IPS-NIHi7 (cell line): ENCODE measurements around the gene SUSD3.
A peak's percentile ranks its signal among the peaks of the same experiment; 100 is the strongest.
"Not testable (repeated sequence)": the region's sequence is repeated elsewhere in the genome, so short reads cannot be mapped to it uniquely, and the experiment has no call there.

Experiments used
- DNase-seq: peaks from one replicate; pipeline ENCODE4 v3.0.0; 2012; ENCODE audit warnings: mixed read lengths; ENCODE audit errors: extremely low spot score

The SUSD3 gene

DNA sequence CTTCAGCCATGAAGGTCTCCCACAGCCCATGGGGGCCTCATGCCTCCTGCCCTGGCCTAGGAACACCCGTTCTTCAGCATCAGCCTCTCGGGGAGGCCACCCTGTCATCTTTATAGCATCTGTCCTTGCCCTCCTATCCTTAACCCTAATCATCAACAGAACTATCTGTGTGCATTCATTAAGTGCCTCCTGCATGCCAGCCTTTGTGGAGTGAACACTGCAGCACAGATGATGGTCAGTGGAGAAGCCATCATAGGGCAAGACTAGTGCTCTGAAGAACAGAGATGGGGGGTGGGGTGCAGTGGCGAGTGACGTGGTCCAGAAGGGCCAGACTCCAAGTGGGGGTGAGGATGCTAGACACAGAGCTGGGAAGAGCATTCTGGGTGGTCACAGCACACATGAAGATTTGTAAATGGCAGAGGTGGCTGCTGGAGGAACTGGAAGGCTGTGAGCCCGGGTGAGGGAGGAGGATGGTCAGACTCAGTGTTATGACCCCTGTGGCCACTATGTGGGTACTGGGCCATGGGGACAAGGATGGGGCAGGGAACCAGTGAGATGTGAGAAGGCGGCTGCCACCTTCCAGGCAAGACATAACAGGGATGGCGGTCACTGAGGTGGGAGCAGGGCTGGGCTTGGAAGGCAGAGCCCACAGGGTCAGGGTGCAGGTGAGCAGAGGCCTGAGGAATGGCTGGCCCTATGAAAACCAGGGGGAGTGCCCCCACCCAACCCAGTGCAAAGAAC, 33.9 kb downstream of the SUSD3 start:
- DNase-seq = no peak

DNA sequence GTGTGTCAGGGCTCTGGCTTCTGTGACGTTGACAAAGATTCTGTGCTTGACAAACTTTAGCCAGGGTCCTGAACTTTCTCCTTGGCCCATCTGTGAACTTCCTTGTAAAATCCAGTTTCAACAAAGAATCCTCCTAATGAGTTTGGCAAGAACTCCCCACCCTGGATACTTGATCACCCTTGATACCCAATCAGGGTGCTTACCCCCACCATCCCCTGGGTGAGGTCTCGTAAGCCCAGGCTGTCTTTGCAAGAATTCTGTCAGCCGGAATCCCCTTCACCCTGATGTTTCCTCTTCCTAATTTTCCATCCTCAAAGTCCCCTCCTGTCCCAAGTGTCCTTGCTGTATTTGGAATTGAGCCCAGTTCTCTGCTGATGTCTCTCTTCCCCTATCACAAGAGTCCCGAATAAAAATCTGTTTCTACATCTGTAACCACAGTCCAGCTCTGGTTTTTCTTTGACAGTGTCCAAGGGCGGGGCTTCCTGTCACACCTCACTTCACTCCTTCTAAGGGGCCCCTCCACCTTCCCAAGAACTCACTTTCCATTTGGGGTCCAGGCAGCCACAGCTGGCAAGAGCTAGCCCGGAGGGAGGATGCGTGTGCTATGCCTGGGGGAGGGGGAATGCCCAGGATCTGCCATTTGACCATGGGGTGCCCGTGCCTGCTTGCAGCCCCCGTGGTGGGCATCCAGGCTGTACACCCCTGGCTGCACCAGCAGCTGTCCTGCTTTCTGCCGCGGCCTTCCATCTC, 34.8 kb downstream of the SUSD3 start:
- DNase-seq = no peak

DNA sequence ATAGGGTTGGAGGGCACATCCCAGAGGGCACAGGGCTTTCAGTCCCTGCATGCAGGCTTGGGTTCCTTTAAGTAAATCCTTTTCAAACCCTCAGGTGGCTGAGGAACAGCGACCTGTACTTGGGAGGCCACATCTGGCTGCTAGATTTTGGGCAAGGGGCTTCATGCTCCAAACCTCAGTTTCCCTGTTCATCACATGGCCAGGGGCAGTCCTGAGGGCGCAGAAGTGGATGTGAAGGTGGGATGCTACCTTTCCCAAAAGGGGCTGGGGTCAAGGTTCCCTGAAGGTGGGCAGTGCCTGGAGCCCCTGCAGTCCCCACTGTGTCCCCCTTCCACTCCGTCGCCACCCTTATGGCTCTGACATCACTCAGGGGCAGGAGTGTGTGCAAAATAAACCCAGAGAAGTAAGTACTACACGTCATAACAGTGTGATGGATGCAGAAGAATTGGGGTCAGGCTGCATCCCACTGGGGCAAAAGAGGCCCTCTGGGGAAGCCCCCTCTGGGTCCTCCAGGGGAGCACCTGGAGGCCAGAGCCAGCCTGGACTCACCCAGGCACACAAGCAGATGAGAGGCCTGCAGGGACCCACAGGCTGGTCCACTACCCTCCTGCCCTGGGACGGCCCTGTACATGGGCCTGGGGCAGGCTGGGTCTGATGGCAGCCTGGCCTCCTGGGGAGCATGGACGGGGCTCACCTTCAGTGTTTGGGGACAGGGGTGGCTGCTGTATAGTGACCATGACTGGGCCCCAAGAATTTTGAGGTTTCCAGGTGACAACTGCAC, 35.6 kb downstream of the SUSD3 start:
- DNase-seq = no peak

DNA sequence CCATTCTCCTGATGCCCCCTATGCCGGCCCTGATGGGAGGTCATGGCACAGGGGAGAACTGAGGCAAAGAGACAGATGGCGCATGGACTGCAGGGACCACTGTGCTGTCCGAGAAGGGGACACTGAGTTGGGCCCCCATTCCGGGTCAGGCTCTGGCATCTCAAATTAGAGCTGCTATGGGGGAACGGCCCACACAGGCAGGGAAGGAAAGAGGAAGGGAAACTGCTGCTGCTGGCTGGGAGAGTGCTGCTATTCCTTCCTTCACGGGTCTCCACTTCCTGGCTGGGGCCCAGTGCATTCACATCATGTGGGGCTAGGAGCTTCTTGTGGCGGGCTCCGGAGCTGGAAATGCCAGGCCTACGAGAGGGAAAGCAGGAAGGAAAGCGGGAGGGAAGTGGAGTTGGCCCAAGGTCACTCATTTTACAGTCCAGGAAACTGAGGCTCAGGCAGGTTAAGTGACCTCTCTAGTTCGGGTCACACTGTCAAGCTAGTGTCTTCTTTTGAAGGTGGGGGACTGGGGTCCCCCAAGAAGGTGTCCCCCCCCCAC, 36.2 kb downstream of the SUSD3 start:
- peak; percentile 38 for DNase-seq

DNA sequence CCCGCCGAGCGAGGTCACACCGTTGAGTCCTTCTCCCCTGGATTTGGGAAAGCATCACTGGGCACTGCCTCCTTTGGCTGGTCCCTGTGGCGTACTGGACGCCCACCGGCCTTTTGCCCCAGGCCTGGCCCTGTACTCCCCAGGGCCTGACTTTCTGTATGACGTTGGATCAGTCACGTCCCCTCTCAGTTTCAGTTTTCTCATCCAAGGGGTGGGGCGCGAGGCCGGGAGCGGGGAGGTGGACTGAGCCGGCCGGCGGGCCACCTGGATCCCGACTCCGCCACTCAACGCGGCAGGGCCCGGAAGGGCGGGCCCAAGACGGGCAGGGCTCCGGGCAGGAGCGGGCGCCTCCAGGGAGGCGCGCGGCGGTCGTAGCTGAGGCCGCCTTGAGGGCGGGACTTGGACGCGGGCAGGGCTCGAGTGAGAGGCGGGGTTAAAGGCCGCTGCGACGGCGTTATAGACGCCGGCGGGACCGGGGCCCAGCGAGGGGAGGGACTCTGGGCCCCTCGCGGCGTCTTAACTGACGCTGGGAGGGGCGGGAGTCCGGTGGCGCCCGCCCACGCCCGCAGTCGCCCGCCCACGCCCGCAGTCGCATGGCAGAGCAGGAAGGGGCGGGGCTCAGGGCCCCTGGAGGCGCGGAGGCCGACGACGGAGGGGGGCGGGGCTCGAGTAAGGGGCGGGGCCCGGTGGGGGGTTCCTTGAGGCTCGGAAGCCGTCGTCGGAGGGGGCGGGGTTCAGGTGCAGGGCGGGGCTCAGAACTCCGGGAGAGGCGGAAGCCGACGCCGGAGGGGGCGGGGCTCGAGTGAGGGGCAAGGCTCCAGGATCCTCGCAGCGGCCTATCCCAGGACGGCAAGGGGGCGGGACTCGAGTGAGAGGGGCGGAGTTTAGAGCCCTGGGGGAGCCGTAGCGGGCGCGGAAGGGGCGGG, 37.0 kb downstream of the SUSD3 start:
- DNase-seq = peak; percentile 99

DNA sequence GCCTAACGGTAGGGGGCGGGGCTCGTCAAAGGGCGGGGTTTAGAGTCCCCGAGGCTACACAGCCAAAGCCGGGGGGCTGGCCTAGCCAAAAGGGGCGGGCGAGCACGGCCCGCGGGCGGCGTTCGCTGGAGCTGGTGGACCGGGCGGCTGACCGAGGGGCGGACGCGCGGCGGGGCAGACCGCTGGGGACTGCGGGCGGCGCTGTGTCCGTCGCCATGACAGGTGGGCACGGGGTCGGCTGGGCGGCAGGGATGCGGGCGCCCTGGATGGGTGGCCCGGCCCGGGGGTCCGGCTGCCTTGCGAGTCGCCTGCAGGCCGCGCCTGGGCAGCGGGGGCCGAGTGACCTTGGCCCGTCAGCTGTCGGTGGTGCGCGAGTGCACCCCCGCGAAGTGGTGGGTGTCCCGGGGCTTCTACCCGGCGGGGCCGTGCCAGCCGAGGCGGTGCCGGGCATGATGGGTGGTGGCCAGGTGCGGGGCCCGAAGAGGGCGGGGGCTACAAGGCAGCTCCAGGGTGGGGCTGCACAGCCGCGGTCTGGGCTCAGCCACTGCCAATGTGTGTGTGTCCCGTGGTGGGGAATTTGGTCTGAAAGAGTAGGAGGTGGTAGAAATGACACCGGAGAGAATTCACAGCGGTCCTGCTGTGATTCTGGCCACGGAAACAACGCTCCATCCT, 37.8 kb downstream of the SUSD3 start, which contains the start of gene CARD19:
CARD19 (plus strand) TSS at position 87 of the 672 bp plus-strand sequence; CDS start at position 216, 129 bp downstream.
- peak; percentile 41 for DNase-seq

DNA sequence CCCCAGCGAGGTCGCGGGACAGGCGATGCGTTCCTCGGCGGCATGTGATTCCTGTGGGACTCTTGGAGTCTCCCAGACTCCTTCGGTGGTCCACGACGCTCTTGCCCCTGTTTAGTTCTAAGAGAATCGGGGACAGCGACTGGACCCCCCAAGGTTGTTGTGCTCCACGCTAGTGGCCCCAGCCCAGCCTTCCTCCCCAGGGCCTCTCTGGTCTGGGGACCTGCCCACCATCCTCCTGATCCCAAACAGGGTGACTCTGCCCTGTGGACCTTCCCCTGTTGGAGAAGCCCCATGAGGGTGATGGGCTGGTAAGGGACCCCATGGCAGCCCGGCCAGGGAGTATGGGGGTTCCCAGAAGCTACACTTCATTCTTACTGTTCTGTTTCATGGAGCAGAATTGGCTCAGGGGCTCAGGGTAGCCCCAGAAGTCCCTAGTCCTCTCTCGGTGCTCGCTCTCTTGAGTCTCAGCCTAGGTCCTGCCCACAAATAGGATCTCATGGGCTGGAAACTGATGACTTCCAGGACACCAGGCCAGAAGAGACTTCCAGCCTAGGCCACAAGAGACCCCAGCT, 38.4 kb downstream of the SUSD3 start:
- no peak for DNase-seq

DNA sequence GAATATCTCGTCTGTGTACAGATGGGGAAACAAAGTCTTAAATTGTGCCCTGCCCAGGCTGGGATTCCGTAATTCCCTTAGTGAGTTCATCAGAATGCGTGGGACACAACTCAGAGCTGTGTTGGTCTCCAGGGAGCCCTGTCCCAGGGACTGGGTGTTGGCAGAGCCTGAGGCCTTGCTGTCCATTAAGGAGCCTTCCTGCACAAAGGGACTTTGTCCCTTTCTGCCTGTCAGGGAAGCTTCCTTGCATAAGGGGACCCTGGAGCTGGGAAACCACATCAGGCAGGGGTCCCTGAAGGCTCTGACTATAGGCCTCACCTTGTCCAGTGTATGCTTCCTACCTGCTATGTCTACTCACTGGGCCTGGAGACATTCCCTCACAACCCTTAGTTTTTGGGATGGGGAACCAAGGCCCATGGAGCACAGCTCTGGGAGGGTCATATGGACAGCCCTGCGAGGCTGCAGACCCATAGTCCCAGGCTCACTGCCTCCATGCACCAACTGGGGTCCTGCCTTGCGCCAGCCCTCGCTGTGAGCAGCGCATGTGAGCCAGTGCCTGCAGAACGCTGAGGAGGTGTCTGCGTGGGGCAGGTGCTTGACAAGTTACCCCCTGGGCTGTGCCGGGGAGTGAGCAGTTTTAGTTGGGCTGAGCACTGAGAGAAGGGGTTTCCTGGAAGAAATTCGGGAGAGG, 39.2 kb downstream of the SUSD3 start:
- DNase-seq = no peak

DNA sequence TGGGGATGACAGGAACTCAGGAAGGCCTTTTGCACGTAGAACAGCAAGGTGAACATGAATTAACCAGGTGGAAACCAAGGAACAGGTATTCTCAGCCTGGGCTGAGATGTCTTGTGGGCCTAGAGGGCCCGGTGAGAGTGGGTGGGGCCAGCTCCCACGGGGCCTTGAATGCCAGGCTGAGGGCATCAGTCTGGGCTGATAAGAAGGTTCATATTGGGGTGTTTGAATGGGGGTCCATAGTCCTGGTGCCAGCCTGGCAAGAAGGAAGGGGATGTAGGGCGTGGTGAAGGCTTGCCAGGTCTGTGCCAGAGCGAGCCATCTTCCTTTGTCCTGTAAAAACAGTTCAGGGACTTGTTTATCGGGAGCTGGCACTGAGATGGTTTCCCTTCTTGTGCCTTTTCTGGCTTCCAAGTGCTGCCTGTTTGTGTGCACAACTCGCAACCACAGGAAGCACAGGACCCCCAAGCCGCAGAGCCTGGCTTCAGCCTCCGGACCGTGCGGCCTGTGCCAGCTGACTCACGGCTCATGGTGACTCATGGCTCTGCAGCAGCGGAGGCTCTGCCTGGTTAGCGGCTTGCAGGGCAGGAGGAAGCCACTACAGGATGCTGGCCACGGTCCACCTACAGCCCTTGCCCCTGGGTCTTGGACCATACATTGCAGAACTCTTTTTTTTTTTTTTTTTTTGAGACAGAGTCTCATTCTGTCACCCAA, 39.9 kb downstream of the SUSD3 start:
- DNase-seq = no peak

DNA sequence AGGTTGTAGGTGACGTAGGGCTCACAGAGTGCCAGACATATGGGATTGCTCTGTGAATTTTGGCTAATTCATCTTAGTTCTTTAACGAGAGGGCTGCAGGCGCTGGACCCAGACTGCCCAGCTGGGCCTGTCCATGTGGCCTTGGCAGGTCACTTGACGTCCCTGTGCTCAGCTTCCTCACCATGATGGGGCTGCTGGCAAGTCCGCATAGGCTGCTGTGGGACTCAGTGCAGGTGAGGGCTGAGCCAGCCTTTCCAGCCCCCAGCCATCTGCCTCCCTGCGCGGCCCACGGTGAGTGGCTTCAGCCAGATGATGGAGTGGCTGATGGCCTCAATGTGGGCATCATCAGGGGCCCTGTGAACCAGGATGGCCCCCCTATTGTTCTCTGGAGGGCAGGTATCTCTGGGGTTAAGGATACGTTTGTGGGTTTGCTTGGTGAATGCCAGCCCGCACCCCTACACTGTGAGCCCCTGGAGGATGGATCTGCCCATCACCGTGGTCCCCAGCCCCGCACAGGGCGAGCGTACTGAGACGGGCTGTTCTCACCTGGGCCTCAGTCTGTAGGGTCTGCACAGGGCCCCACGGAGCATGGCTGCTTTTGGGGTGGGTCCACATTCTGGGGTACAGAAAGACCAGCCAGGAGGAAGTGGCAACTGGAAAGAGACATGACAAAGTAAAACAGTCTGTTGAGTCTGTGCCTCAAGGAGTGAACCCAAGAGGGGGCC, 41.2 kb downstream of the SUSD3 start:
- no peak for DNase-seq

DNA sequence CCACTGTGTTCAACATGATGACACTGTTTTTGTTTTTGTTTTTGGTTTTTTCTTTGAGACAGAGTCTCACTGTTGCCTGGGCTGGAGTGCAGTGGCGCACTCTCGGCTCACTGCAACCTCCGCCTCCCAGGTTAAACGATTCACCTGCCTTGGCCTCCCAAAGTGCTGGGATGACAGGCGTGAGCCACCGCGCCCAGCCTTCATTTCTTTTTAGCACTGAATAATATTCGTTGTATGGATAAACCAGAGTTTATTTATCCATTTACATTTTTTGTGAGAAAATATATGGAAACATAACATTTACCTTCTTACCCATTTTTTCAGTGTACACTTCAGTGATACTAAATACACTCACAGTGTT, 41.8 kb downstream of the SUSD3 start:
- DNase-seq = no peak

DNA sequence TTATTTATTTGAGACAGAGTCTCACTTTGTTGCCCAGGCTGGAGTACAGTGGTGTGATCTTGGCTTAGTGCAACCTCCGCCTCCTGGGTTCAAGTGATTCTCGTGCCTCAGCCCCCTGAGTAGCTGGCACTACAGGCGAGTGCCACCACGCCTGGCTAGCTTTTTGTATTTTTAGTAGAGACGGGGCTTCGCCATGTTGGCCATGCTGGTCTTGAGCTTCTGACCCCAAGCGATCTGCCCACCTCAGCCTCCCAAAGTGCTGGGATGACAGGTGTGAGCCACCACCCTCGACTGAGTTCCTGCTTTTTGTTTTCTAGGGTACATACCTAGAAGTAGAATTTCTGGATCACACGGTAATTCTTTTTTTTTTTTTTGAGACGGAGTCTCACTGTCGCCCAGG, 42.6 kb downstream of the SUSD3 start:
- DNase-seq = not testable (repeated sequence)

DNA sequence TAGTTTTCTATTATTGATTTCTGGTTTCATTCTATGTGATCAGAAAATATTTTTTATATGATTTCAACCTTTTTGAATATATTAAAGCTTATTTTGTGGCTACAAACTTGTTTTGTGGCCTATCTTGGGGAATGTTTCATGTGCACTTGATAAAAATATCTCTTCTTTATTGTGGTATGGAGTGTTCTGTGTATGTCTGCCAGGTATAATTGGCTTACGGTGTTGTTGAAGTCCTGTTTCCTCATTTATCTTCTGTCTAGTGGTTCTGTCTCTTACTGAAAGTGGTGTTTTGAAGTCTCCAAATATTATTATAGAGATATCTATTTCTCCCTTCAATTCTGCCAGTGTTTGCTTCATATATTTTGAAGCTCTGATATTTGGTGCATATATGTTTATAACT, 47.1 kb downstream of the SUSD3 start:
- no peak for DNase-seq

DNA sequence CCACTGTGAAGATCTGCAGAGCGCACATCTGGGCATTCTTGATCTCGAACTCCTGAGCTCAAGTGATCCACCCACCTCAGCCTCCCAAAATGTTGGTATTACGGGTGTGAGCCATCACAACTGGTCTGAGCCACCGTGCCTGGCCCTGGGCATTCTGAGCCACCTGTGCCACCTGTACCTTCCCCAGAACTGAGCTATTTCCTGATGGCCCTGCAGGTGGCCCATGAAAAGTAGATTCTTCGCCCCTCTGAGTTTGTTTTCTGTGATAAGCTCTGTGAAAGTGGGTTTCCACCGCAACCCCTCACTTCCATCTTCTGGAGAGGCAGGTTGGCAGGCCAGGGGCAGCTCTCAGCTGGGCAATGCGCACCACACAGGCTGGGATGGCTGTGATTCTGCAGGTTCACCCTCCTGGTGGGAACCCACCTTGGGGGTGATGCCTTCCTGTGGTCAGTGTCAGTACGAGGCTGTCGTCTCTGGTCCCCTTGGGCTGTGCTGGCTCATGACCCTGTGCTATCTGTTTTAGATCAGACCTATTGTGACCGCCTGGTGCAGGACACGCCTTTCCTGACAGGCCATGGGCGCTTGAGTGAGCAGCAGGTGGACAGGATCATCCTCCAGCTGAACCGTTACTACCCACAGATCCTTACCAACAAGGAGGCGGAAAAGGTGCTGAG, 48.8 kb downstream of the SUSD3 start:
- no peak for DNase-seq

DNA sequence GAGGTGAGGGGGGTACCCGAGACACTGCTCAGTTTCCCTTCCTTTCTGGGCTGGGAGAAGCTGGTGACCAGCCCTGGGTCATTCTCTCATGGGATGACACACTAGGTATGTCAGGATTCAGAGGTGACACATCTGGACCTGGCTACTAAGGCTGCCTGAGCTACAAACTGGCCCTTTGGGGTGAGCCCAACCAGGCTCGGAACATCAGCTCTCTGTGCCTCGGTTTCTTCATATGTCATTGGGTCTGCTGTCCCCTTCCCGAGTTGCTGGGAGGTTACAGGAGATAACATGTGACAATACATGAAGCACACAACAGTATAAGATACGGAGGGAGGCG, 49.3 kb downstream of the SUSD3 start:
- DNase-seq = no peak

DNA sequence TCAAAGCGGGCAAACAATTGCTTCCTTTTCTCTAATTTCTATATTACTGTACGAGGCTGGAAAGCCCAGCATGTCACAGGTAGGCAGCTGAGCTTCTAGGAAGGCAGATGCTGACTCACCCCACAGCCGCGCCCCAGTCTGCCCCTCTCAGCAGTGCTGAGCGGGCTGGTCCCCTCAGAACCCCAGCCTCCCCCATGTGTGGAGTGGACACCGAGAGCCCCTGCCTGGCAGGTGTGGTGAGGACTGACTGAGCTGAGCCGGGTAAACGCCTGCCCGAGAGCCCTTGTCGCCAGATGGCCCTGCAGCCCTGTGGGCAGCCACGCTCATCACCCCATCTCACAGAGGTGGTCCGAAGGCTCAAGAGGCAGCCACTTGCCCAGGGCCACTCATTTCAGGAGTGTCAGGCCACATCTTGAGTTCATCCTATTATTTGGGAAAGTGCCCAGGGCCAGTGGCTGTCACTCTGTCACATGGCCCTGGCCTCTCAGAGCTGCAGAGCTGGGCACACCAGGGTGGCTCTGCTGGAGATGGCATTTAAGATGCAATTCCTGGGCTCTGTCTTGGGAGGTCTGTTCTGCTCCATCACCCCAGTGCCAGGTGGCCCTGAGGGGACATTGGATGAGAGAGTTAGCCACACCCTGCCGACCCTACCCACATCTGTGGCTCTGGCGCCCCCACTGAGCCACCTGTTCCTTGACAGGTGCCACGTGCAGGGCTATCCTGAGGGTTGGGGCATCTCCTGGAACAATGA, 50.0 kb downstream of the SUSD3 start:
- no peak for DNase-seq

DNA sequence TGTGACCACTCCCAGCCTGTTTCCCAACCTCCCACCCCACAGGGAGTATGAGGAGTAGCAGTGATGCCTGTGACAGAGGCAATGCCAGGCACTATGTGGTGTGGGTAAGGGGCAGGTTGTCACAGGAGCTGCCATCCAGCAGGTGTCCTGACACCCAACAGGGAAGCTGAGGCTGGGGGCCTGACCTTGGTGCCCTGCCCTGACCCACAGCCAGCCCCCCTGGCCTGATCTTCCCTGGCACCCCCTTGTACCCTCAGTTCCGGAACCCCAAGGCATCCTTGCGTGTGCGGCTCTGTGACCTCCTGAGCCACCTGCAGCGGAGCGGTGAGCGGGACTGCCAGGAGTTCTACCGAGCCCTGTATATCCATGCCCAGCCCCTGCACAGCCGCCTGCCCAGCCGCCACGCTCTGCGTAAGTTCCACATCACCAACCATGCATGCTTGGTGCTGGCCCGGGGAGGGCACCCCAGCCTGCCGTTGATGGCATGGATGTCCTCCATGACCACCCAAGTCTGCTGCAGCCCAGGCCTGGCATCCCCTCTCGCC, 51.9 kb downstream of the SUSD3 start:
- no peak for DNase-seq
